H1 (cell line): Measurements from ENCODE around the gene NFIA. TPM values are rescaled to one million over a fixed set of nuclear protein-coding genes. Genes with fewer than 3 reads are reported as not detected.

Experiments
- ATF2 ChIP-seq: IDR thresholded peaks from 2 replicates; pipeline ENCODE4 v1.6.1; 2012; ENCODE audit warnings: low read length, inconsistent platforms
- RFX5 ChIP-seq: IDR thresholded peaks from 2 replicates; pipeline ENCODE4 v1.6.1; 2011; ENCODE audit warnings: low read depth, low read length, improper control_type of control experiment, borderline replicate concordance
- SAP30 ChIP-seq: fragments of 300-600 bp; sonication (generic); IDR thresholded peaks from 2 replicates; pipeline ENCODE4 v1.7.1; 2012; ENCODE audit warnings: low read length, moderate library complexity, mild to moderate bottlenecking, inconsistent platforms; ENCODE audit not compliant: insufficient read depth, insufficient replicate concordance
- polyA plus RNA-seq, 7 experiments: library from polyadenylated mRNA; depleted of rRNA in 3 of 7; stranded (reverse) in 5 of 7; unstranded in 2 of 7; fragments of >200 nt in 5 of 7; fragments of 200-250 nt in 2 of 7; gene quantifications; 1 replicate in 5 of 7; 2 replicates in 1 of 7; 4 replicates in 1 of 7; pipeline versions ENCODE4 v1.2.1 to v1.2.3, GENCODE V29; 2011 to 2013; ENCODE audit warnings: missing spikeins in 2 of 7, mixed read lengths in 2 of 7
- total RNA-seq: library from RNA; stranded (reverse); fragmentation: NEBNext Ultra II Directional; extraction: Animal tissue kit (Norgen Biotek cat#: 25700); gene quantifications from 2 replicates; pipeline ENCODE4 v1.2.1, GENCODE V29; 2021
- TF ChIP-seq, protein P1 (sequence below): fragments of 300-600 bp; sonication (generic); IDR thresholded peaks from 2 replicates; pipeline ENCODE4 v1.7.1; 2012; ENCODE audit warnings: low read length, moderate library complexity, mild to moderate bottlenecking, inconsistent platforms; ENCODE audit not compliant: insufficient replicate concordance

Gene NFIA
- total and polyA plus RNA-seq, 2 of the 8 experiments (the other 6 are each of a cell fraction or from before 2014, with no cell fraction given) = 1.8 to 2.3 TPM

DNA sequence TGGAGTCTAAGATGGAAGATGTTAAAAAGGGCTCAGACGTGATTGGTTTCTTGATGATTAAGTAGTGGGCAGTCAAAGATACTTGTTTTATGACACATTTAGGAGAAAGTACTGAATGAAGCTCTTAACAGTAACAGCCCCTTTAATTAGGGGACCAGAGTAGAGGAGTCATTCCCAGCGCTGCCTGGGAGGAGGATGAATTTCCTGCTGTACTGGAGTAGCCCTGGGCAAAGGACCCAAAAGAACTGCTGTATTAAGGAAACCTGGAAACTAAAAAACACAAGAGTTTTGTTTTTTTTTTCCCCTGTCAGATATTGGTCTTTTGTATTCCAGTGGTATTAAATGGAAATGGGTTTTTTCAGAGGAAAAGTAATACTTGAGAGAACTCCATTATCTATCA, 126.5 kb downstream of the NFIA start (continued):
- TF ChIP-seq, protein P1, sequence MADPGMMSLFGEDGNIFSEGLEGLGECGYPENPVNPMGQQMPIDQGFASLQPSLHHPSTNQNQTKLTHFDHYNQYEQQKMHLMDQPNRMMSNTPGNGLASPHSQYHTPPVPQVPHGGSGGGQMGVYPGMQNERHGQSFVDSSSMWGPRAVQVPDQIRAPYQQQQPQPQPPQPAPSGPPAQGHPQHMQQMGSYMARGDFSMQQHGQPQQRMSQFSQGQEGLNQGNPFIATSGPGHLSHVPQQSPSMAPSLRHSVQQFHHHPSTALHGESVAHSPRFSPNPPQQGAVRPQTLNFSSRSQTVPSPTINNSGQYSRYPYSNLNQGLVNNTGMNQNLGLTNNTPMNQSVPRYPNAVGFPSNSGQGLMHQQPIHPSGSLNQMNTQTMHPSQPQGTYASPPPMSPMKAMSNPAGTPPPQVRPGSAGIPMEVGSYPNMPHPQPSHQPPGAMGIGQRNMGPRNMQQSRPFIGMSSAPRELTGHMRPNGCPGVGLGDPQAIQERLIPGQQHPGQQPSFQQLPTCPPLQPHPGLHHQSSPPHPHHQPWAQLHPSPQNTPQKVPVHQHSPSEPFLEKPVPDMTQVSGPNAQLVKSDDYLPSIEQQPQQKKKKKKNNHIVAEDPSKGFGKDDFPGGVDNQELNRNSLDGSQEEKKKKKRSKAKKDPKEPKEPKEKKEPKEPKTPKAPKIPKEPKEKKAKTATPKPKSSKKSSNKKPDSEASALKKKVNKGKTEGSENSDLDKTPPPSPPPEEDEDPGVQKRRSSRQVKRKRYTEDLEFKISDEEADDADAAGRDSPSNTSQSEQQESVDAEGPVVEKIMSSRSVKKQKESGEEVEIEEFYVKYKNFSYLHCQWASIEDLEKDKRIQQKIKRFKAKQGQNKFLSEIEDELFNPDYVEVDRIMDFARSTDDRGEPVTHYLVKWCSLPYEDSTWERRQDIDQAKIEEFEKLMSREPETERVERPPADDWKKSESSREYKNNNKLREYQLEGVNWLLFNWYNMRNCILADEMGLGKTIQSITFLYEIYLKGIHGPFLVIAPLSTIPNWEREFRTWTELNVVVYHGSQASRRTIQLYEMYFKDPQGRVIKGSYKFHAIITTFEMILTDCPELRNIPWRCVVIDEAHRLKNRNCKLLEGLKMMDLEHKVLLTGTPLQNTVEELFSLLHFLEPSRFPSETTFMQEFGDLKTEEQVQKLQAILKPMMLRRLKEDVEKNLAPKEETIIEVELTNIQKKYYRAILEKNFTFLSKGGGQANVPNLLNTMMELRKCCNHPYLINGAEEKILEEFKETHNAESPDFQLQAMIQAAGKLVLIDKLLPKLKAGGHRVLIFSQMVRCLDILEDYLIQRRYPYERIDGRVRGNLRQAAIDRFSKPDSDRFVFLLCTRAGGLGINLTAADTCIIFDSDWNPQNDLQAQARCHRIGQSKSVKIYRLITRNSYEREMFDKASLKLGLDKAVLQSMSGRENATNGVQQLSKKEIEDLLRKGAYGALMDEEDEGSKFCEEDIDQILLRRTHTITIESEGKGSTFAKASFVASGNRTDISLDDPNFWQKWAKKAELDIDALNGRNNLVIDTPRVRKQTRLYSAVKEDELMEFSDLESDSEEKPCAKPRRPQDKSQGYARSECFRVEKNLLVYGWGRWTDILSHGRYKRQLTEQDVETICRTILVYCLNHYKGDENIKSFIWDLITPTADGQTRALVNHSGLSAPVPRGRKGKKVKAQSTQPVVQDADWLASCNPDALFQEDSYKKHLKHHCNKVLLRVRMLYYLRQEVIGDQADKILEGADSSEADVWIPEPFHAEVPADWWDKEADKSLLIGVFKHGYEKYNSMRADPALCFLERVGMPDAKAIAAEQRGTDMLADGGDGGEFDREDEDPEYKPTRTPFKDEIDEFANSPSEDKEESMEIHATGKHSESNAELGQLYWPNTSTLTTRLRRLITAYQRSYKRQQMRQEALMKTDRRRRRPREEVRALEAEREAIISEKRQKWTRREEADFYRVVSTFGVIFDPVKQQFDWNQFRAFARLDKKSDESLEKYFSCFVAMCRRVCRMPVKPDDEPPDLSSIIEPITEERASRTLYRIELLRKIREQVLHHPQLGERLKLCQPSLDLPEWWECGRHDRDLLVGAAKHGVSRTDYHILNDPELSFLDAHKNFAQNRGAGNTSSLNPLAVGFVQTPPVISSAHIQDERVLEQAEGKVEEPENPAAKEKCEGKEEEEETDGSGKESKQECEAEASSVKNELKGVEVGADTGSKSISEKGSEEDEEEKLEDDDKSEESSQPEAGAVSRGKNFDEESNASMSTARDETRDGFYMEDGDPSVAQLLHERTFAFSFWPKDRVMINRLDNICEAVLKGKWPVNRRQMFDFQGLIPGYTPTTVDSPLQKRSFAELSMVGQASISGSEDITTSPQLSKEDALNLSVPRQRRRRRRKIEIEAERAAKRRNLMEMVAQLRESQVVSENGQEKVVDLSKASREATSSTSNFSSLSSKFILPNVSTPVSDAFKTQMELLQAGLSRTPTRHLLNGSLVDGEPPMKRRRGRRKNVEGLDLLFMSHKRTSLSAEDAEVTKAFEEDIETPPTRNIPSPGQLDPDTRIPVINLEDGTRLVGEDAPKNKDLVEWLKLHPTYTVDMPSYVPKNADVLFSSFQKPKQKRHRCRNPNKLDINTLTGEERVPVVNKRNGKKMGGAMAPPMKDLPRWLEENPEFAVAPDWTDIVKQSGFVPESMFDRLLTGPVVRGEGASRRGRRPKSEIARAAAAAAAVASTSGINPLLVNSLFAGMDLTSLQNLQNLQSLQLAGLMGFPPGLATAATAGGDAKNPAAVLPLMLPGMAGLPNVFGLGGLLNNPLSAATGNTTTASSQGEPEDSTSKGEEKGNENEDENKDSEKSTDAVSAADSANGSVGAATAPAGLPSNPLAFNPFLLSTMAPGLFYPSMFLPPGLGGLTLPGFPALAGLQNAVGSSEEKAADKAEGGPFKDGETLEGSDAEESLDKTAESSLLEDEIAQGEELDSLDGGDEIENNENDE = no peak
- TF ChIP-seq ATF2 (no peak), RFX5 (no peak), SAP30 (no peak)
- TF ChIP-seq, all 59 proteins: peak for 0
